Spinal cord (tissue), 10 donors: ENCODE data around the gene RNLS. TPM values are rescaled to one million over a fixed set of nuclear protein-coding genes. Genes with fewer than 3 reads are reported as not detected.

Source experiments
- DNase-seq, 6 donors: peaks; one replicate each; pipeline versions ENCODE4 v3.0.0 to v3.0.0-alpha.2; 2013 to 2015; ENCODE audit warnings: low spot score in 6 of 6, low read depth in 4 of 6
- H3K27ac ChIP-seq: one replicate; pipeline ENCODE4 v1.5.1; 2013; ENCODE audit warnings: low read depth, low read length, control low read depth
- H3K27me3 ChIP-seq: one replicate; pipeline ENCODE4 v1.6.1; 2013; ENCODE audit warnings: low read length; ENCODE audit not compliant: control insufficient read depth, insufficient read depth
- H3K36me3 ChIP-seq: one replicate; pipeline ENCODE4 v1.6.1; 2013; ENCODE audit warnings: low read length; ENCODE audit not compliant: control insufficient read depth, insufficient read depth
- H3K4me1 ChIP-seq: one replicate; pipeline ENCODE4 v1.6.1; 2013; ENCODE audit warnings: low read length; ENCODE audit not compliant: control insufficient read depth, insufficient read depth
- H3K4me3 ChIP-seq: one replicate; pipeline ENCODE4 v1.5.1; 2013; ENCODE audit warnings: low read depth, low read length, control low read depth
- H3K9me3 ChIP-seq: one replicate; pipeline ENCODE4 v1.6.1; 2013; ENCODE audit warnings: low read length; ENCODE audit not compliant: control insufficient read depth, insufficient read depth
- WGBS: methylation state at CpG from one replicate; pipeline ENCODE4 v1.1.5; 2013; ENCODE audit warnings: missing lambda C conversion rate; ENCODE audit not compliant: insufficient coverage; 5-methylcytosine and 5-hydroxymethylcytosine counted together
- polyA plus RNA-seq, 2 donors: library from polyadenylated mRNA; unstranded; fragments of 120-200 nt; gene quantifications; one replicate each; pipeline ENCODE4 v1.2.1, GENCODE V29; 2013; ENCODE audit not compliant: insufficient read length in 2 of 2
- total RNA-seq, 2 donors: library from RNA; depleted of rRNA in 1 of 2; stranded (reverse); fragments of 120-200 nt in 1 of 2; fragments of >200 nt in 1 of 2; gene quantifications; one replicate each; pipeline versions ENCODE4 v1.2.3 to v1.2.4, GENCODE V29; 2013 to 2014
- donor health status: healthy.

RNLS gene
- total and polyA plus RNA-seq, 4 donors = 6.1 to 16.1 (median 7.7) TPM

DNA sequence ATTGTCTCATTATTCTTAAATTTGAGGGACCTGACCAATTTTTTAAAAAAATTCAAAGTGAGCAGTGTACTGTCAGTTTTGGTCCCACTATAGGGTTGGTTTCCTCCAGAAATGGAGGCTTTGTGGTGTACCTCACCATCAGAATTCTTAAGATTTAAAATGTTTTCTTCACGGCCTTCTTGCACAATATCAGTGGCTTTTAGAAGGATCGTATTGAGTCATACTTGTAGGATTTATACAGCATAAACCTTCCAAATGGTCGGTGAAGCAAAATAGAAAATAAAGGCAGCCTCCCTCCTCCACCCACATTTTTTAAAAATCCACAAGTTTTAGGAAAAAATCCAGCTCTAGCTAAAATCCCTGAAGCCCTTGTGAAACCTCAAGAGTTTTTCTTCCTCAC is 126.4 kb downstream of the RNLS start:
- Histone ChIP-seq H3K4me3 (no peak overlapping the region), H3K9me3 (no peaks in the 10 kb centered on the region), H3K36me3 (no peaks in the 10 kb centered on the region), H3K27me3 (no peaks in the 10 kb centered on the region), H3K4me1 (no peaks in the 10 kb centered on the region), H3K27ac (no peak overlapping the region)
- no peak for DNase-seq
- no CpG with 5 or more reads among the region's 3 CpGs for WGBS

DNA sequence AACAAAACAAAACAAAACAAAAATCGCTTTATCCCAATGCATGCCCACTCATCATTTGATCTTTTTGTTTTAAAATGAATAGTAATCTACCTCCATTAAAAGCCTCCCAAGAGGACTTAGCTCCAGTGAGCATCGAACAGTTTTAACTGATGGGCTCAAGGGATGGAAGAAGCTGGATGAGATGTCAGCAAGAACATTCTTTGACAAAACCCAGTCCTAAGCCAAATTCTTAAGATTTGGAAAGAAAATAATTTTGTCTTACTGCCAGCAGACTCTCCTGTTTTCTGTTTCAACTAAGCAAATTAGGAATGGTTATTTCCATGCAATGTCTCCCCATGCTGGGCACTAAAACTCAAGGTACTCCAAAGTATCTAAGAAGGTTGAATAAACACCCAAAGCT is 127.3 kb downstream of the RNLS start:
- DNase-seq = no peak

GRCh38 chr10:88450201-88450600 is 132.9 kb downstream of the RNLS start:
- Histone ChIP-seq H3K9me3 (no peaks in the 10 kb centered on the region), H3K27ac (no peak overlapping the region), H3K36me3 (no peaks in the 10 kb centered on the region), H3K27me3 (no peaks in the 10 kb centered on the region), H3K4me1 (no peaks in the 10 kb centered on the region), H3K4me3 (no peak overlapping the region)
- no peak for DNase-seq
- WGBS = no CpG with 5 or more reads among the region's 1 CpG

More for the DNA sequence above, 127.3 kb downstream of the RNLS start:
- no CpG with 5 or more reads among the region's 2 CpGs for WGBS
- Histone ChIP-seq H3K36me3 (no peaks in the 10 kb centered on the region), H3K27ac (no peak overlapping the region), H3K4me3 (no peak overlapping the region), H3K4me1 (no peaks in the 10 kb centered on the region), H3K9me3 (no peaks in the 10 kb centered on the region), H3K27me3 (no peaks in the 10 kb centered on the region)

GRCh38 chr10:88442716-88443115 is 140.4 kb downstream of the RNLS start:
- Histone ChIP-seq H3K4me3 (no peak overlapping the region), H3K4me1 (no peaks in the 10 kb centered on the region), H3K9me3 (no peaks in the 10 kb centered on the region), H3K36me3 (no peaks in the 10 kb centered on the region), H3K27me3 (no peaks in the 10 kb centered on the region), H3K27ac (no peak overlapping the region)
- WGBS = 66% methylated on average over 4 of the region's 4 CpGs
- DNase-seq = no peak

DNA sequence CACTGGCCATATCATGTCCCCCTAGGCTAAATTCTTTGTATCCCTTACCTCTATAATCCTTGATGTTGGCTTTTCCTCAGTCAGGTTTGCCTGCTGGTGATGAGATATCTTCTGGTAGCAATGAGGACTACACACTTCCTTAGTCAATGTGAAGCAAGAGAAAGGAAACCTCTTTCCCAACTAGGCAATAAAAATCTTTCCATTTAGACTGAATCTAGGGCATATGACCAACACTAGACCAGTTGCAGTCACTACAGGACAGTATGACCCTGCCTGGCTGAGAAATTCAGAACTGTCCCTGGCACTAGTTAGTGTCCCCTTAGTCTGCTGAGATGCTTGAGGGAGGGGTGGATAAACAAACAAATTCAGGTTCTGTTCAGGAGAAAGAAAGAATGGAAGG is 142.6 kb downstream of the RNLS start:
- Histone ChIP-seq H3K36me3 (no peaks in the 10 kb centered on the region), H3K27ac (no peak overlapping the region), H3K27me3 (no peaks in the 10 kb centered on the region), H3K4me1 (no peaks in the 10 kb centered on the region), H3K9me3 (no peaks in the 10 kb centered on the region), H3K4me3 (no peak overlapping the region)
- no peak for DNase-seq

- no peak overlapping the region for H3K27ac ChIP-seq
- no peaks in the 10 kb centered on the region for H3K36me3 ChIP-seq
- no peaks in the 10 kb centered on the region for H3K4me1 ChIP-seq
- DNase-seq = no peak
- H3K9me3 ChIP-seq = no peaks in the 10 kb centered on the region
- H3K4me3 ChIP-seq = no peak overlapping the region
- no peaks in the 10 kb centered on the region for H3K27me3 ChIP-seq
These were observed 143.2 kb downstream of the RNLS start for GRCh38 chr10:88439932-88440331.

- no peaks in the 10 kb centered on the region for H3K36me3 ChIP-seq
- H3K4me1 ChIP-seq = no peaks in the 10 kb centered on the region
- peak in 1 of 6 donors; percentile 31 for DNase-seq
- no peaks in the 10 kb centered on the region for H3K9me3 ChIP-seq
- no peak overlapping the region for H3K4me3 ChIP-seq
- no peak overlapping the region for H3K27ac ChIP-seq
- no peaks in the 10 kb centered on the region for H3K27me3 ChIP-seq
These were observed 145.7 kb downstream of the RNLS start for GRCh38 chr10:88437411-88437810.

DNA sequence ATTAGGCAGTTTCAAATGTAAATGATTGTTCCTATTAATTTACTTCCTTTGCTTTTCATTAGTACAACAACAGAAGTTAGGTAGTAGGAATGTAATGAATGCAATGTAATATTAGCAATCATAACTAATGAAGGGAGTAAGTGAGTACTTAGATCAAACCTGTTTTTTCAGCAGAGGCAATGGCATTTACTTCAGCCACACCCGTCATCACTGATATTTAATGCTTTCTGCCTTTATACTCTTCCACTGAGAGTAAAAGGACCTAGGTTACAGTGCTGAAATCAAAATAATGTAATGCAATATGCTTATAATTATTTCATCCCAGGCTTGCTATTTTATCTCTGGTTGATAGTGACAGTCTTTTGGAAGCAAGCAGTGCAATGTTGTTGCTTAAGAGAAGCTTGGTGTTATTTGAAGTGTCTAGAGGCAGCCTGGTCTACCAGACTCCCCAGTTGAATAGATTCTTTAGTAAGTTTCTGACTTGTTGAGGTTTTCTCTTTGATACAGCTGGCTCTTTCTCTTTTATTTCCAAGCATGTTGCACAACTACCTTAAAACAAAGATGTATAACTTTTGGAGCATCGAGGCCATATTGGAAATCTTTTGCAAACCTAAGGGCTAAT is 149.4 kb downstream of the RNLS start:
- no peak for DNase-seq
- Histone ChIP-seq H3K9me3 (no peaks in the 10 kb centered on the region), H3K36me3 (no peaks in the 10 kb centered on the region), H3K27ac (no peak overlapping the region), H3K27me3 (no peaks in the 10 kb centered on the region), H3K4me1 (no peaks in the 10 kb centered on the region), H3K4me3 (no peak overlapping the region)
- 90% methylated on average over 1 of the region's 2 CpGs for WGBS

GRCh38 chr10:88431103-88431502 is 152.0 kb downstream of the RNLS start:
- H3K4me1 ChIP-seq = no peaks in the 10 kb centered on the region
- no CpG with 5 or more reads among the region's 1 CpG for WGBS
- no peaks in the 10 kb centered on the region for H3K36me3 ChIP-seq
- H3K9me3 ChIP-seq = no peaks in the 10 kb centered on the region
- no peak for DNase-seq
- no peak overlapping the region for H3K4me3 ChIP-seq
- no peaks in the 10 kb centered on the region for H3K27me3 ChIP-seq
- no peak overlapping the region for H3K27ac ChIP-seq

GRCh38 chr10:88428976-88429375 is 154.1 kb downstream of the RNLS start:
- peak in 2 of 6 donors; percentile 8 to 52 for DNase-seq
- no peaks in the 10 kb centered on the region for H3K27me3 ChIP-seq

More at GRCh38 chr10:88428976-88429375, 154.1 kb downstream of the RNLS start:
- Histone ChIP-seq H3K27ac (no peak overlapping the region), H3K9me3 (no peaks in the 10 kb centered on the region), H3K4me1 (no peaks in the 10 kb centered on the region), H3K36me3 (no peaks in the 10 kb centered on the region), H3K4me3 (no peak overlapping the region)
- no CpG with 5 or more reads among the region's 1 CpG for WGBS
